KOPT-K1 (cell line): Measurements from ENCODE around the gene ENO1.
A peak's percentile ranks its signal among the peaks of the same experiment; 100 is the strongest.
"Not testable (repeated sequence)": the region's sequence is repeated elsewhere in the genome, so short reads cannot be mapped to it uniquely, and the experiment has no call there.

ENCODE experiments used
- H3K27ac ChIP-seq: fragments of 200-600 bp; sonication (generic); 2 replicates; pipeline ENCODE4 v1.5.1; 2016; ENCODE audit warnings: antibody characterized with exemption, mild to moderate bottlenecking, low read depth, low read length; ENCODE audit not compliant: poor library complexity, severe bottlenecking
- H3K36me3 ChIP-seq: fragments of 200-600 bp; sonication (generic); 2 replicates; pipeline ENCODE4 v1.5.1; 2017; ENCODE audit warnings: antibody characterized with exemption, mild to moderate bottlenecking, low read length, moderate library complexity; ENCODE audit not compliant: insufficient read depth
- H3K9me3 ChIP-seq: fragments of 200-600 bp; sonication (generic); 2 replicates; pipeline ENCODE4 v1.5.1; 2017; ENCODE audit warnings: antibody characterized with exemption, low read length, mild to moderate bottlenecking; ENCODE audit not compliant: insufficient read depth, poor library complexity, severe bottlenecking

The ENO1 gene

DNA sequence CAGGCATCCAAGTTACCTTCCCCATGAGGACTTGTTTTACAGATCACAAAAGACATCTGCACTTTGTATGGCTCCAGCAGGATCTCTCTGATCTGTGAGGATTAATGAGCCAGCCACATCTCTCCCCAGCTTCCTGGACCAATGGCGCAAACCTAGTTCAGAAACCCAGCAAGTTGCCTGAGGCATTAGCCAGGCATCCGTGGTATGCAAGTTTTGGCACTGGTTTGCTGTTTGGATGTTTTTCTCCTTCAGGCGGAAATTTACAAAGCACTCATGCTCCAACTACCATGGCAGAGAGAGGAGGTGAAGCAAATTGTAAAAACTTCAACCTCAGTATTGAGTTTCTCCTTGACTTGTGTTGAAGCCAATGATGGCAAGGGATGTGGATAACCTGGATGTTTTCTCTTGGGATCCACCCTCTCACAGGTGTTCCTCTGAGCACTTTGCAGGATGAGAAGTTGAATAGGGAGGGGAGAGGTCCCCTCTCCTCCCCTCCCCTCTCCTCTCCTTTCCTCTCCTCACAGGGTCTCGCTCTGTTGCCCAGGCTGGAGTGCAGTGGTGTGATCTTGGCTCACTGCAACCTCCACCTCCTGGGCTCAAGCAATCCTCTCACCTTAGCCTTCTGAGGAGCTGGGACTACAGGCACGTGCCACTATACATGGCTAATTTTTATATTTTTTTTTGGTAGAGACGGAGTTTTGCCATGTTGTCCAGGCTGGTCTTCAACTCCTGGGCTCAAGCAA lies 25.6 kb upstream of the ENO1 start:
- H3K27ac ChIP-seq, result peak overlapping the region; percentile 23
- no peaks in the 10 kb centered on the region for H3K36me3 ChIP-seq
- no peaks in the 10 kb centered on the region for H3K9me3 ChIP-seq

DNA sequence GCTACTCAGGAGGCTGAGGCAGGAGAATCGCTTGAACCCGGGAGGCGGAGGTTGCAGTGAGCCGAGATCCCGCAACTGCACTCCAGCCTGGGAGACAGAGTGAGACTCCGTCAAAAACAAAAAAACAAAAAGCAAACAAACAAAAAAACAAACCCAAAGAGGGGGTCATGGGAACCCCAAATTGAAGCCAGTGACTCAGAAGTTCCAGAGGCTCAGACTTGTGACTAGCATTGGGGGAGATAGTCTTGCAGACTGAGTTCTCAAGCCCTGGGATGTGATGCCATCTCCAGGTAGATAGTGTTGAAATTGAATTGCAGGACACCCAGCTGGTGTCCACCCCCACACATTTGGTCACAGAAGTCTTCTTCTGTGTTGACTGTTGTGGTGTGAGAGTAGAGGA lies 24.9 kb upstream of the ENO1 start:
- peak overlapping the region; percentile 23 for H3K27ac ChIP-seq
- peaks cover 6% of the 10 kb centered on the region for H3K9me3 ChIP-seq
- H3K36me3 ChIP-seq, result no peaks in the 10 kb centered on the region

DNA sequence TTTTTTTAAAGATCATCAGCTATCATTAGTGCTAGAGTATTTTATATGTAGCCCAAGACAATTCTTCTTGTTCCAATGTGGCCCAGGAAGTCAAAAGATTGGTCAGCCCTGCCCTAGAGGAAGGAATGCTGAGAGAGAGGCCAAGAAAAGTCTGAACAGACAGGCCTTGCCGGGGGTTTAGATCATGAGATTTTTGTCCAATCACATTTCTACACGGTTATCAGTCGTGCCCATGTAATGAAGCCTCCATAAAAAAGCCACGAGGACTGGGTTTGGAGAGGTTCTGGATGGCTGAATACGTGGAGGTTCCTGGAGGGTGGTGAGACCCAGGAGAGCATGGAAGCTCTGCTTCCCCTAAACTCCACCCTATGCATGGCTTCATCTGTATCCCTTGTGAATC lies 24.3 kb upstream of the ENO1 start:
- H3K27ac ChIP-seq, result peak overlapping the region; percentile 20

DNA sequence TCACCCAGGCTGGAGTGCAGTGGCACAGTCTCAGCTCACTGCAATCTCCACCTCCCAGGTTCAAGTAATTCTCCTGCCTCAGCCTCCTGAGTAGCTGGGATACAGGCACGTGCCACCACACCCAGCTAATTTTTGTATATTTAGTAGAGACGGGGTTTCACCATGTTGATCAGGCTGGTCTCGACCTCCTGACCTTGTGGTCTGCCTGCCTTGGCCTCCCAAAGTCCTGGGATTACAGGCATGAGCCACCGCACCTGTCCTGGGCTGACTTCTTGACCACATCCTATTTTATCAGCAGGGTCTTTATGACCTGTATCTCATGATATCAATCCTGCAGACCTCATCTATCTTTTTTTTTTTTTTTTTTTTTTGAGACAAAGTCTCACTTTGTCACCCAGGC lies 22.2 kb upstream of the ENO1 start:
- H3K27ac ChIP-seq, result peak overlapping the region; percentile 77

More for the DNA sequence above, 24.3 kb upstream of the ENO1 start:
- Histone ChIP-seq H3K9me3 (peaks cover 12% of the 10 kb centered on the region), H3K36me3 (no peaks in the 10 kb centered on the region)

DNA sequence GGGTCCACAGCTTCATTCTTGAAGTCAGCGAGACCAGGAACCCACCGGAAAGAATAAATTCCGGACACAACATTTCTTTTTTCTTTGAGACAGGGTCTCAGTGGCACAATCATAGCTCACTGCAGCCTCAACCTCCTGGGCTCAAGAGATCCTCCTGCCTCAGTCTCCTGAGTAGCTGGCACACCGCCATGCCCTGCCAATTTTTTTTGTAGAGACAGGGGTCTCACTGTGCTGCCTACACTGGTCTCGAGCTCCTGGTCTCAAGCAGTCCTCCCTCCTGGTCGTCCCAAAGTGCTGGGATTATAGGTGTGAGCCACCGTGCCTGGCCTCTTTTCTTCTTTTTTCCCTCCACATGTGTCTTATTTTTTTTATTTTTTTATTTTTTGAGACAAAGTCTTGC lies 20.6 kb upstream of the ENO1 start:
- Histone ChIP-seq H3K27ac (peak overlapping the region; percentile 77), H3K36me3 (no peaks in the 10 kb centered on the region), H3K9me3 (peaks cover 12% of the 10 kb centered on the region)

More for the DNA sequence above, 22.2 kb upstream of the ENO1 start:
- not testable (repeated sequence) for H3K36me3 ChIP-seq
- H3K9me3 ChIP-seq, result peaks cover 12% of the 10 kb centered on the region

DNA sequence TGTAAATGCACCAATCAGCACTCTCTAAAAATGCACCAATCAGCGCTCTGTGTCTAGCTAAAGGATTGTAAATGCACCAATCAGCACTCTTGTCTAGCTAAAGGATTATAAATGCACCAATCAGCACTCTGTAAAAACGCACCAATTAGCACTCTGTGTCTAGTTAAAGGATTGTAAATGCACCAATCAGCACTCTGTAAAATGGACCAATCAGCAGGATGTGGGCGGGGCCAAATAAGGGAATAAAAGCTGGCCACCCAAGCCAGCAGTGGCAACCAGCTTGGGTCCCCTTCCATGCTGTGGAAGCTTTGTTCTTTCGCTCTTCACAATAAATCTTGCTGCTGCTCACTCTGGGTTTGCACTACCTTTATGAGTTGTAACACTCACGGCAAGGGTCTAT lies 19.9 kb upstream of the ENO1 start:
- H3K27ac ChIP-seq, result peak overlapping the region; percentile 77
- H3K9me3 ChIP-seq, result peaks cover 12% of the 10 kb centered on the region
- not testable (repeated sequence) for H3K36me3 ChIP-seq

DNA sequence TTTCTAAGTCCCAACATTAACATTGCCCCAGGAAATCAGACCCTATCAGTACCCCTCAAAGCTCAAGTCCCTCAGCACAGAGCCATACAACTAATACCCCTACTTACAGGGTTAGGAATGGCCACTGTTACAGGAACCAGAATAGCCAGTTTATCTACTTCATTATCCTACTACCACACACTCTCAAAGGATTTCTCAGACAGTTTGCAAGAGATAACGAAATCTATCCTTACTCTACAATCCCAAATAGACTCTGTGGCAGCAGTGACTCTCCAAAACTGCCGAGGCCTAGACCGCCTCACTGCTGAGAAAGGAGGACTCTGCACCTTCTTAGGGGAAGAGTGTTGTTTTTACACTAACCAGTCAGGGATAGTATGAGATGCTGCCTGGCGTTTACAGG lies 19.0 kb upstream of the ENO1 start:
- not testable (repeated sequence) for H3K36me3 ChIP-seq, H3K27ac ChIP-seq
- peaks cover 12% of the 10 kb centered on the region for H3K9me3 ChIP-seq

DNA sequence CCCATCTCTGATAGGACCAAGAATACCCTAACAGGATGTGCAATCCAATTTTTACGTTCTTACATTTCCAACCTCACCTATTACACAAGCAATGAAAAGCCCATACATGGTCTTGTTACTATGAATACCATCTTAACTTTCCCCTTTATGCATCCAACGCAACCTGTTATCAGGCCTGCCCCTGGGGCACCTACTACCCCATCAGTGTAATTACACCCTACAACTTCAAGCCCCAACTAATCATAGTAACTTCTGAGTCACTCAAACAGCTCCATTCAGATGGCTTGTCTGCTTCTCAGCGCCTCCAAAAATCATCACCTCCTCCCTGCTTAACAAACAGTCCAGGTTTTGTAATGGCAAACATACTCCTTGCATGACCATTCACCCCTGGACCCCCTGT lies 18.3 kb upstream of the ENO1 start:
- peaks cover 12% of the 10 kb centered on the region for H3K9me3 ChIP-seq
- not testable (repeated sequence) for H3K36me3 ChIP-seq, H3K27ac ChIP-seq

DNA sequence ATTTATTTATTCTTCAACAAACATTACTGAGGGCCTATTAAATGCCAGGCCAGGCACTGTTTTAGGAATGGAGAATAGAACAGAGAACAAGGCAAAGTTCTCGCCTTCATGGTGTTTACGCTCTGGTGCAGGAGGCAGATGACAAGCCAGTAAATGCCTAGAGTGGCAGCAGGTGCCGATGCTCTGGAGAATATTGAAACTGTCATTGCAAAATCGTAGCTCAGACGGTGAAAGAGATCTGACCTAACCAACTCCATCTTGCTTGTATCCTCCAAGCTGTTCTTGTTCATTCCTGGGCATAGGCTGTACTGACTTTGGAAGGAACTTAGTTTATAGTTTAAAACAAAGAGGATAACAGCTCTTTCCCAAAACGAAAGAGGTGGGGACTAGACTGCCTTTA lies 13.5 kb upstream of the ENO1 start:
- H3K27ac ChIP-seq, result no peak overlapping the region
- H3K36me3 ChIP-seq, result no peaks in the 10 kb centered on the region

DNA sequence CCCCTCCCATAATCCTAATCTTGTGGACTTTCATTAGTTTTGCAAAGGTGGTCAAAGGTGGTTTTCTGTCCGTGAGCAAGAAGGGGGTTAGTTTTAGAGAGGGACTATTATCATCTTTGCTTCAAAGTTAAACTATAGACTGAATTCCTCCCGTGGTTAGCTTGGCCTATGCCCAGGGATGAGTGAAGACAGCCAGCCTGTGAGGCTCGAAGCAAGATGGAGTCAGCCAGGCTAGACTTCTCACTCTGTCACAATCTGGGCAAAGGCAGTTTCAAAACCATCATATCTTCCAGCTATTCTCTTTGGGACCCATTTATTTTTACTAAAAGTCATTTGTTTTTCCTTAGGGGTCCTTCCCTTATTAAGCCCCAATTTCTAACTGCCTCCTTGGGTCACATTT lies 12.9 kb upstream of the ENO1 start:
- Histone ChIP-seq H3K27ac (no peak overlapping the region), H3K9me3 (no peaks in the 10 kb centered on the region)

More for the DNA sequence above, 13.5 kb upstream of the ENO1 start:
- no peaks in the 10 kb centered on the region for H3K9me3 ChIP-seq

DNA sequence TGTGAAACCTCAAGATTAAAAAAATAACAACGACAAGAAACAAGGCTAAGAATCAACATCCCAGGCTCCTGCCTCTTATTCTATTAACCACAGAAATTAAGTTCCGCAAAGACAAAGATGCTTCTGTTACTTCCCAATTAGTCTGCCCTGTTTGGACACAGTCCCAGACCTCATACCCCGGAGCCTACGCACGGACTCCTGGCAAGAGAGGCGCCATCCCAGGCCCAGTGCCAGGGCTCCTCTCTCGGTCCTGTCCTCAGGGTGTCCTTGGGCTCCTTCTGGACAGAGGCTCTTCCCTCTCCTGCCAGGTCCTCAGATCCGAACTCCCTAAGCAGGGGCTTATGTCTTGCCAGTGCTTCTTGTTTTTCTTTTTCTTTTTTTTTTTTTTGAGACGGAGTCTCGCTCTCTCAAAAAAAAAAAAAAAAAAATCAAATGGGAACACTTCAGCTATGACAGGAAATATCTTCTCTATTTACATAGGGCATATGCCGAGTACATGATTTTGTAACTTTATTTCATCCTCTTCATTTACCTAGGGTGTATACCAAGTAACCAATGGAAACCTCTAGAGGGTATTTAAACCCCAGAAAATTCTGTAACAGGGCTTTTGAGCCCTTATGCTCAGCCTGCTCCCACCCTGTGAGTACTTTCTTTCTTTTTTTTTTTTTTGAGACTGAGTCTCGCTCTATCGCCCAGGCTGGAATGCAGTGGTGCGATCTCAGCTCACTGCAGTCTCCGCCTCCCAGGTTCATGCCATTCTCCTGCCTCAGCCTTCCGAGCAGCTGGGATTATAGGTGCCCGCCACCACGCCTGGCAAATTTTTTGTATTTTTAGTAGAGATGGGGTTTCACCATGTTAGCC lies 11.7 kb upstream of the ENO1 start:
- Histone ChIP-seq H3K9me3 (no peaks in the 10 kb centered on the region), H3K36me3 (no peaks in the 10 kb centered on the region), H3K27ac (no peak overlapping the region)

More for the DNA sequence above, 12.9 kb upstream of the ENO1 start:
- no peaks in the 10 kb centered on the region for H3K36me3 ChIP-seq

DNA sequence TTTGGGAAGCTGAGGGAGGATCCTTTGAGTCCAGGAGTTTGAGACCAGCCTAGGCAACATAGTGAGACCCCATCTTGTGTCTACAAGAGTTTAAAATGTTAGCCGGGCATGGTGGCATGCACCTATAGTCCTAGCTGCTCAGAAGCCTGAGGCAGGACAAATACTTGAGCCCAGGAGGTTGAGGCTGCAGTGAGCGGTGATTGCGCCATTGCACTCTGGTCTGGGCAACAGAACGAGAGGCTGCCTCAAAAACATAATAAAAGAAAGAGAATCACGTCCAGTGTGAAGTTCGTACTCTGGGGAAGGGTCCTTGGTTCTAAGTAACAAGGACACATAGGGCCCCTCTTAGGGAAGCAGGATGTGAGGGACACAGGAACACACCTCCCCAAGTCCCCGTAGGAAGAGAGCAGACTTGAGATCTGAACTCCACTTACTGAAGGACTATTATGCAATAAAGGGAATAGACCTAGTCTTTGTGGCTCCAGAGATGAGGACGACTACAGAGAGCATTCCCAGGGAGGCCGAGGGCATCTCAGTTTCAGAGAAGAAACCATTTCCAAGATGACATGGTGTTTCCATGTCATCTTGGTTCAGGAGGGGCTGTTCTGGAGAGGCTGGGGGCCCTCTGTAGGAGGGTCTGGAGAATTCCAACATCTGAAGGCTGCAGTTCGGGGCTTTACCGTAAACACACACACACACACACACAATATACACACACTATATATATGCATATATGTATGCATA lies 10.8 kb upstream of the ENO1 start:
- Histone ChIP-seq H3K36me3 (no peaks in the 10 kb centered on the region), H3K9me3 (no peaks in the 10 kb centered on the region)

DNA sequence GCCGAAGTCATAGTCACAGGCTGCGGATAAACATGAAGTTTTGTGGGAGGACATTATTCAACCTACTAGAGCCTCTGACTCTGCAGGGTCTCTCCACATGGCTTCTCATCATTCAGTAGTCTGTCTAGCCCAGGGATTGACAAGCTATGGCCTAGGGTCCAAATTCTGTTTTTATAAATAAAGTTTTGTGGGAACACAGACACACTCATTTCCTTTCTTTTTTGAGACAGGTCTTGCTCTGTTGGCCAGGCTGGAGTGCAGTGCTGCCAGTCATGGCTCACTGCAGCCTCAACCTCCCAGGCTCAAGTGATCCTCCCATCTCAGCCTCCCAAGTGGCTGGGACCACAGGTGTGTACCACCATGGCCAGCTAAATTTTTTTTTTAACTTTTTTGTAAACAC lies 8.1 kb upstream of the ENO1 start:
- H3K36me3 ChIP-seq, result no peaks in the 10 kb centered on the region
- H3K27ac ChIP-seq, result no peak overlapping the region

More for the DNA sequence above, 10.8 kb upstream of the ENO1 start:
- H3K27ac ChIP-seq, result no peak overlapping the region

DNA sequence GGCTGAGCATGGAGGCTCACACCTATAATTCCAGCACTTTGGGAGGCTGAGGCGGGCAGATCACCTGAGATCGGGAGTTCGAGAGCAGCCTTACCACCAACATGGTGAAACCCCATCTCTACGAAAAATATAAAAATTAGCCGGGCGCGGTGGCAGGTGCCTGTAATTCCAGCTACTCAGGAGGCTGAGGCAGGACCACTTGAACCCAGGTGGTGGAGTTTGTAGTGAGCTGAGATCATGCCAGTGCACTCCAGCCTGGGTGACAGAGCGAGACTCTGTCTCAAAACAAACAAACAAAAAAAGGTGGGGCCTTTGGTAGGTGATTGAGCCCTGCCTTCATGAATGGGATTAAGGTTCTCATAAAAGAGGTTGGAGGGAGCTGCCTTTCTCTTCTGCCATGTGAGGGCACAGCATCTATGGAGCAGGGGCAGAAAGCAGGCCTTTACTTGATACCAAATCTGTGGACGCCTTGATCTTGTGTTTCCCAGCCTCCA lies 7.6 kb upstream of the ENO1 start:
- not testable (repeated sequence) for H3K36me3 ChIP-seq, H3K9me3 ChIP-seq, H3K27ac ChIP-seq

More for the DNA sequence above, 8.1 kb upstream of the ENO1 start:
- no peaks in the 10 kb centered on the region for H3K9me3 ChIP-seq

DNA sequence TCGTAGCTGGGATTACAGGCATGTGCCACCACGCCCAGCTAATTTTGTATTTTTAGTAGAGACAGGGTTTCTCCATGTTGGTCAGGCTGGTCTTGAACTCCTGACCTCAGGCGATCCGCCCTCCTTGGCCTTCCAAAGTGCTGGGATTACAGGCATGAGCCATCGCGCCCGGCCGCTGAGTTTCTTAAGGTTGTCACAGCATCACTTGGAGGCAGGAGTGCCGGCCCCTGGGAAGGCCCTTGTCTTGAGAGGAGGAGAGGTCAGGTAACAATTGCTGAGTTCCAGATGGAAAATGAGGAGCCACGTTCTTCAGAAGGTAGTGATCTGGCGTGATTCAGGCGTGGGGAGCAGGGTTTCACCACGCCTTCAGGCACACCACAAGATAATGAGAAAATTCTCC lies 5.6 kb upstream of the ENO1 start:
- H3K27ac ChIP-seq, H3K9me3 ChIP-seq: not testable (repeated sequence)

More for the DNA sequence above, 5.6 kb upstream of the ENO1 start:
- H3K36me3 ChIP-seq, result not testable (repeated sequence)
